Measurements from ENCODE around the gene ADAMTS12.

DNA sequence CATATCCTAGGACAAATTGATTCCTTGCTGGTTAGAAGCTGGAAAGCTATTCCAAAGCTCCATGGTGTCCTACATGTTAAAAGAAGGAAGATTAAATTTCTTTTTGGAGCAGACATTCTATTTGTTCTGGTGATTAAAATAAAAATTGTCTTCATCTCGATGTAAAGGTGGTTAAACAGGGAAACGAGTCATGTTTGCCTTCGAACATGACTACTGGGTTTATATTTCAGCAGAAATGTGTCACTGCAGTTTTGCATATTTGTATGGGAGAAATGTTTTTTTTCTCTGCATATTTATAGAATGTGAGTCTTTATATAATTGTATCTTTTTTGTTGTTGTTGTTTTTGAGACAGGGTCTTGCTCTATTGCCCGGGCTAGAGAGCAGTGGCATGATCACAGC lies 36.4 kb downstream of the ADAMTS12 start:
- TF ChIP-seq TAF1 (IDR thresholded peaks at IDR 0.05; ENCODE audit: borderline replicate concordance, low read depth, low read length), result no peak
- TF ChIP-seq YY1 (IDR thresholded peaks at IDR 0.05; ENCODE audit: low read depth), result no peak
- no peak for TF ChIP-seq ELF1 (IDR thresholded peaks at IDR 0.05)
- TF ChIP-seq EP300 (IDR thresholded peaks at IDR 0.05; ENCODE audit: borderline replicate concordance in 1 of 2, low read depth in 1 of 2, low read length in 1 of 2), result no peak
- TF ChIP-seq, protein P1, sequence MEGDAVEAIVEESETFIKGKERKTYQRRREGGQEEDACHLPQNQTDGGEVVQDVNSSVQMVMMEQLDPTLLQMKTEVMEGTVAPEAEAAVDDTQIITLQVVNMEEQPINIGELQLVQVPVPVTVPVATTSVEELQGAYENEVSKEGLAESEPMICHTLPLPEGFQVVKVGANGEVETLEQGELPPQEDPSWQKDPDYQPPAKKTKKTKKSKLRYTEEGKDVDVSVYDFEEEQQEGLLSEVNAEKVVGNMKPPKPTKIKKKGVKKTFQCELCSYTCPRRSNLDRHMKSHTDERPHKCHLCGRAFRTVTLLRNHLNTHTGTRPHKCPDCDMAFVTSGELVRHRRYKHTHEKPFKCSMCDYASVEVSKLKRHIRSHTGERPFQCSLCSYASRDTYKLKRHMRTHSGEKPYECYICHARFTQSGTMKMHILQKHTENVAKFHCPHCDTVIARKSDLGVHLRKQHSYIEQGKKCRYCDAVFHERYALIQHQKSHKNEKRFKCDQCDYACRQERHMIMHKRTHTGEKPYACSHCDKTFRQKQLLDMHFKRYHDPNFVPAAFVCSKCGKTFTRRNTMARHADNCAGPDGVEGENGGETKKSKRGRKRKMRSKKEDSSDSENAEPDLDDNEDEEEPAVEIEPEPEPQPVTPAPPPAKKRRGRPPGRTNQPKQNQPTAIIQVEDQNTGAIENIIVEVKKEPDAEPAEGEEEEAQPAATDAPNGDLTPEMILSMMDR (IDR thresholded peaks at IDR 0.05), result no peak
- no peak for TF ChIP-seq SIN3A (IDR thresholded peaks at IDR 0.05; ENCODE audit: borderline replicate concordance, low read depth, low read length)
- TF ChIP-seq MXI1 (IDR thresholded peaks at IDR 0.05; ENCODE audit: low read depth, low read length), result no peak
- no peak for TF ChIP-seq EZH2phosphoT487 (IDR thresholded peaks at IDR 0.05; ENCODE audit: borderline replicate concordance, low read depth)
- no peak for TF ChIP-seq SMC3 (IDR thresholded peaks at IDR 0.05; ENCODE audit: low read depth, low read length)
- TF ChIP-seq, protein P2, sequence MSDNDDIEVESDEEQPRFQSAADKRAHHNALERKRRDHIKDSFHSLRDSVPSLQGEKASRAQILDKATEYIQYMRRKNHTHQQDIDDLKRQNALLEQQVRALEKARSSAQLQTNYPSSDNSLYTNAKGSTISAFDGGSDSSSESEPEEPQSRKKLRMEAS (IDR thresholded peaks at IDR 0.05; ENCODE audit: low read depth), result no peak

Measured in SK-N-SH (cell line).